Breast epithelium (tissue), 4 donors: ENCODE data around the gene TYMP. TPM values are rescaled to one million over a fixed set of nuclear protein-coding genes. Genes with fewer than 3 reads are reported as not detected.

Experiments used
- DNase-seq, 2 donors: peaks; one replicate each; pipeline ENCODE4 v3.0.0-alpha.2; 2019; ENCODE audit warnings: low spot score in 2 of 2
- H3K27ac ChIP-seq, 2 donors: fragments of 200-600 bp; sonication (generic) in 1 of 2; one replicate each; pipeline ENCODE4 v1.5.1; 2016 to 2019; ENCODE audit warnings: mild to moderate bottlenecking in 1 of 2
- H3K27me3 ChIP-seq, 2 donors: fragments of 200-600 bp; sonication (generic) in 1 of 2; one replicate each; pipeline versions ENCODE4 v1.5.1 to v1.6.0; 2017 to 2019; ENCODE audit warnings: control low read depth in 1 of 2, mild to moderate bottlenecking in 1 of 2
- H3K36me3 ChIP-seq: fragments of 200-600 bp; one replicate; pipeline ENCODE4 v1.5.1; 2019
- H3K4me1 ChIP-seq, 2 donors: fragments of 200-600 bp; sonication (generic); one replicate each; pipeline ENCODE4 v1.5.1; 2016 to 2019; ENCODE audit warnings: control low read depth in 1 of 2
- H3K4me3 ChIP-seq, 3 donors: fragments of 200-600 bp; sonication (generic); 1 replicate in 2 of 3; 2 replicates in 1 of 3; pipeline ENCODE4 v1.5.1; 2016 to 2019; ENCODE audit warnings: mild to moderate bottlenecking in 3 of 3, moderate library complexity in 2 of 3
- H3K9me3 ChIP-seq, 2 donors: fragments of 200-600 bp; sonication (generic) in 1 of 2; one replicate each; pipeline ENCODE4 v1.5.1; 2016 to 2019; ENCODE audit warnings: control low read depth in 1 of 2
- CTCF ChIP-seq, 3 donors: fragments of 450-650 bp; IDR thresholded peaks; one replicate each; pipeline ENCODE4 v1.5.1; 2016 to 2017; ENCODE audit warnings: antibody characterized with exemption in 3 of 3, mild to moderate bottlenecking in 3 of 3, moderate library complexity in 3 of 3
- POLR2A ChIP-seq: fragments of 450-650 bp; IDR thresholded peaks from one replicate; pipeline ENCODE4 v1.6.1; 2016; ENCODE audit warnings: antibody characterized with exemption, mild to moderate bottlenecking, moderate library complexity
- POLR2AphosphoS5 ChIP-seq, 3 donors: sonication (generic); formaldehyde crosslinking; IDR thresholded peaks; one replicate each; pipeline ENCODE4 v1.6.1; 2017; ENCODE audit warnings: antibody characterized with exemption in 3 of 3
- intact Hi-C: fragments of 100-400 bp; cut with DNase I; formaldehyde crosslinking; loops from one replicate; pipeline ENCODE4 v1.15.1; 2023; ENCODE audit warnings: low total_unique reads
- total RNA-seq, 3 donors: library from RNA; depleted of rRNA; stranded (reverse); fragments of >200 nt; gene quantifications; one replicate each; pipeline ENCODE4 v1.1.0, GENCODE V29; 2016

The TYMP gene
- total RNA-seq, 3 donors from 2014 or later: 44.6 to 115 (median 82.9) TPM

GRCh38 chr22:50483556-50483955, 46.3 kb downstream of the TYMP start:
- Histone ChIP-seq H3K36me3 (no peaks in the 10 kb centered on the region), H3K27me3 (peaks cover 8 to 16% of the 10 kb centered on the region in 2 donors), H3K9me3 (no peaks in the 10 kb centered on the region), H3K4me3 (no peak overlapping the region), H3K27ac (no peak overlapping the region), H3K4me1 (peaks cover 4 to 10% of the 10 kb centered on the region in 2 donors)
- DNase-seq: no peak
- intact Hi-C loops: no loop called here
- TF ChIP-seq CTCF (IDR thresholded peaks at IDR 0.05) (no peak), POLR2A (no peak)

- no peak overlapping the region for H3K4me3 ChIP-seq
- H3K9me3 ChIP-seq: no peaks in the 10 kb centered on the region
- intact Hi-C loops: no loop called here
- H3K36me3 ChIP-seq: no peaks in the 10 kb centered on the region
- no peak overlapping the region for H3K27ac ChIP-seq
- TF ChIP-seq CTCF (IDR thresholded peaks at IDR 0.05) (no peak), POLR2A (no peak), POLR2AphosphoS5 (IDR thresholded peaks at IDR 0.05) (no peak)
- peaks cover 4 to 10% of the 10 kb centered on the region in 2 donors for H3K4me1 ChIP-seq
- no peak for DNase-seq
- peaks cover 8 to 16% of the 10 kb centered on the region in 2 donors for H3K27me3 ChIP-seq
Observed at GRCh38 chr22:50483106-50483505, 46.7 kb downstream of the TYMP start.

GRCh38 chr22:50482107-50483074, 47.4 kb downstream of the TYMP start:
- Histone ChIP-seq H3K4me3 (peak overlapping the region in 2 of 3 donors; percentile 54 to 85), H3K27me3 (peaks cover 8 to 16% of the 10 kb centered on the region in 2 donors), H3K36me3 (no peaks in the 10 kb centered on the region), H3K9me3 (no peaks in the 10 kb centered on the region), H3K4me1 (peaks cover 4 to 10% of the 10 kb centered on the region in 2 donors), H3K27ac (no peak overlapping the region)
- DNase-seq: no peak
- no peak for TF ChIP-seq POLR2AphosphoS5 (IDR thresholded peaks at IDR 0.05)
- TF ChIP-seq POLR2A: no peak
- TF ChIP-seq CTCF (IDR thresholded peaks at IDR 0.05): no peak
- intact Hi-C loops: no loop called here

GRCh38 chr22:50481440-50482106, 48.2 kb downstream of the TYMP start, which contains the start of gene ADM2:
Gene ADM2 (plus strand): TSS chr22:50481543. CDS start chr22:50481848, 305 bp downstream.
- H3K4me1 ChIP-seq: peaks cover 4 to 10% of the 10 kb centered on the region in 2 donors
- H3K4me3 ChIP-seq: peak within 1 kb of the TSS; percentile 34 to 85 (median 54)
- no peak within 1 kb of the TSS for H3K27ac ChIP-seq
- DNase-seq: no peak
- TF ChIP-seq POLR2AphosphoS5 (IDR thresholded peaks at IDR 0.05): no peak
- TF ChIP-seq POLR2A: no peak
- TF ChIP-seq CTCF (IDR thresholded peaks at IDR 0.05): no peak
- intact Hi-C loops: no loop called here
- H3K27me3 ChIP-seq: peaks cover 8 to 16% of the 10 kb centered on the region in 2 donors
- H3K36me3 ChIP-seq: no peaks in the 10 kb centered on the region
- H3K9me3 ChIP-seq: no peaks in the 10 kb centered on the region
